K562 (cell line): ENCODE measurements around the gene PTPN7. TPM values are rescaled to one million over a fixed set of nuclear protein-coding genes. Genes with fewer than 3 reads are reported as not detected.

ENCODE experiments used
- ZBTB7A ChIP-seq: IDR thresholded peaks from 2 replicates; pipeline ENCODE4 v1.6.1; 2011; ENCODE audit warnings: low read depth, mild to moderate bottlenecking, low read length, moderate library complexity, borderline replicate concordance; ENCODE audit not compliant: control insufficient read depth
- ZNF121 ChIP-seq: sonication (generic); formaldehyde crosslinking; conservative IDR thresholded peaks from 2 replicates; pipeline ENCODE4 v1.8.0; 2022; ENCODE audit warnings: missing genetic modification reagents
- ZNF184 ChIP-seq: sonication (generic); formaldehyde crosslinking; IDR thresholded peaks from 2 replicates; pipeline ENCODE4 v1.5.0; 2020; ENCODE audit warnings: missing genetic modification reagents
- ZNF23 ChIP-seq: fragments of 250-450 bp; sonication (Bioruptor Pico); IDR thresholded peaks from 2 replicates; pipeline ENCODE4 v1.4.0; 2020; ENCODE audit warnings: mild to moderate bottlenecking
- ZNF408 ChIP-seq: fragments of 250-450 bp; sonication (Bioruptor Pico); IDR thresholded peaks from 2 replicates; pipeline ENCODE4 v1.4.0; 2020; ENCODE audit warnings: low read depth, mild to moderate bottlenecking, moderate library complexity
- polyA plus RNA-seq, 8 experiments: library from polyadenylated mRNA; depleted of rRNA in 4 of 8; stranded (reverse) in 5 of 8; unstranded in 3 of 8; fragments of >200 nt; fragmentation: Nextera tagmentation in 2 of 8; fragmentation: Illumina TruSeq in 1 of 8; extraction: Ambion mirVana in 2 of 8; extraction: Trizol in 1 of 8; gene quantifications; 2 replicates each; pipeline versions ENCODE4 v1.2.1 to v1.2.3, GENCODE V29; 2011 to 2014; ENCODE audit warnings: inconsistent platforms in 1 of 8, missing spikeins in 1 of 8
- total RNA-seq, 7 experiments: library from RNA; depleted of rRNA in 6 of 7; stranded (reverse); fragments of >200 nt in 6 of 7; fragmentation: Illumina TruSeq in 2 of 7; extraction: Trizol in 2 of 7; gene quantifications; 2 replicates each; pipeline versions ENCODE4 v1.2.1 to v1.2.3, GENCODE V29; 2011 to 2021; ENCODE audit warnings: low replicate concordance in 1 of 7
- TF ChIP-seq, protein P1 (sequence below), 2 experiments: fragments of 450-650 bp in 1 of 2; sonication (generic) in 1 of 2; formaldehyde crosslinking in 1 of 2; IDR thresholded peaks; 2 replicates each; pipeline versions ENCODE4 v1.7.1 to v1.9.0; 2016 to 2022; ENCODE audit warnings: inconsistent platforms in 1 of 2, mild to moderate bottlenecking in 1 of 2, missing genetic modification reagents in 1 of 2
- TF ChIP-seq, protein P2 (sequence below): sonication (generic); formaldehyde crosslinking; IDR thresholded peaks from 2 replicates; pipeline ENCODE4 v1.8.0; 2022; ENCODE audit warnings: mild to moderate bottlenecking, missing genetic modification reagents
- TF ChIP-seq, protein P3 (sequence below): fragments of 200-800 bp; sonication (Bioruptor generic); IDR thresholded peaks from 2 replicates; pipeline ENCODE4 v1.6.1; 2017; ENCODE audit warnings: missing genetic modification characterization, missing compliant biosample characterization
- TF ChIP-seq, protein P4 (sequence below): fragments of 250-450 bp; sonication (Bioruptor Pico); IDR thresholded peaks from 2 replicates; pipeline ENCODE4 v1.8.0; 2022; ENCODE audit warnings: inconsistent platforms, mild to moderate bottlenecking, moderate library complexity, borderline replicate concordance
- TF ChIP-seq, protein P5 (sequence below): sonication (generic); formaldehyde crosslinking; IDR thresholded peaks from 2 replicates; pipeline ENCODE4 v1.8.1; 2022; ENCODE audit warnings: missing genetic modification reagents

Gene PTPN7
- total and polyA plus RNA-seq, 9 of the 15 experiments (the other 6 are each of a cell fraction or from before 2014, with no cell fraction given) = 18.7 to 144 (median 120) TPM

DNA sequence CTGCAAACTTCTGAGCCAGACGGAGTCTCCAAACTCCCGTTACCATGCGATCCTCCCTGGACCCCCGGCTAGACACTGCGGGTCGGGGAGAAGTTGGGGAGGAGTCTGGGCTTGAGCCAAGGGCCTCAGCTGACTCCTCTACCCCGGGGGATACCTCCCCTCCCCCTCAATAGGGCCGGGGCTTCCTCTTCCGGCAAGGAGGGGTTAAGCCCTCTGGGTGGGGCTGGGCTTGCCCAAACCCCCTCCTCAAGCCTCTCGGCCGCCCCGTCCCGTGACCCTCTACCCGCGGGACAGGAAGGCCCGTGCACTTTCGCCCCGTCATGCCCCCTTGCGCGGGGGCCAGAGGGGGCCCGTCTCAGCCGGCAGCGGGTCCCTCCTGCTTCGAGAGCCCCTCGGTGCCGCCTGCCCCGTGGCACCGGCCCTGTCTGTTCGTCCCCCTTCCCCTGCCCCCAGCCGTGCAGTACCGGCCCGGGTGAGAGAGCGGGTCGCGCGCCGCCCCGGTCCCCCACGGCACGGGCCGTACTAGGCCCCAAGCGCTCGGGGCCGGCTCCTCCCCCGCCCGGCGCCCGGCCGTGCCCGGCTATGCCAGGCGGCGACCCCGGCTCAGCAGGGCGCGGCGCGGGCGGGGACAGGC, 16.5 kb downstream of the PTPN7 start (continued):
- no peak for TF ChIP-seq ZNF184 (CRISPR knock-in tag)
- no peak for TF ChIP-seq ZNF23
- TF ChIP-seq ZNF121 (CRISPR knock-in tag) = no peak
- TF ChIP-seq, protein P1, sequence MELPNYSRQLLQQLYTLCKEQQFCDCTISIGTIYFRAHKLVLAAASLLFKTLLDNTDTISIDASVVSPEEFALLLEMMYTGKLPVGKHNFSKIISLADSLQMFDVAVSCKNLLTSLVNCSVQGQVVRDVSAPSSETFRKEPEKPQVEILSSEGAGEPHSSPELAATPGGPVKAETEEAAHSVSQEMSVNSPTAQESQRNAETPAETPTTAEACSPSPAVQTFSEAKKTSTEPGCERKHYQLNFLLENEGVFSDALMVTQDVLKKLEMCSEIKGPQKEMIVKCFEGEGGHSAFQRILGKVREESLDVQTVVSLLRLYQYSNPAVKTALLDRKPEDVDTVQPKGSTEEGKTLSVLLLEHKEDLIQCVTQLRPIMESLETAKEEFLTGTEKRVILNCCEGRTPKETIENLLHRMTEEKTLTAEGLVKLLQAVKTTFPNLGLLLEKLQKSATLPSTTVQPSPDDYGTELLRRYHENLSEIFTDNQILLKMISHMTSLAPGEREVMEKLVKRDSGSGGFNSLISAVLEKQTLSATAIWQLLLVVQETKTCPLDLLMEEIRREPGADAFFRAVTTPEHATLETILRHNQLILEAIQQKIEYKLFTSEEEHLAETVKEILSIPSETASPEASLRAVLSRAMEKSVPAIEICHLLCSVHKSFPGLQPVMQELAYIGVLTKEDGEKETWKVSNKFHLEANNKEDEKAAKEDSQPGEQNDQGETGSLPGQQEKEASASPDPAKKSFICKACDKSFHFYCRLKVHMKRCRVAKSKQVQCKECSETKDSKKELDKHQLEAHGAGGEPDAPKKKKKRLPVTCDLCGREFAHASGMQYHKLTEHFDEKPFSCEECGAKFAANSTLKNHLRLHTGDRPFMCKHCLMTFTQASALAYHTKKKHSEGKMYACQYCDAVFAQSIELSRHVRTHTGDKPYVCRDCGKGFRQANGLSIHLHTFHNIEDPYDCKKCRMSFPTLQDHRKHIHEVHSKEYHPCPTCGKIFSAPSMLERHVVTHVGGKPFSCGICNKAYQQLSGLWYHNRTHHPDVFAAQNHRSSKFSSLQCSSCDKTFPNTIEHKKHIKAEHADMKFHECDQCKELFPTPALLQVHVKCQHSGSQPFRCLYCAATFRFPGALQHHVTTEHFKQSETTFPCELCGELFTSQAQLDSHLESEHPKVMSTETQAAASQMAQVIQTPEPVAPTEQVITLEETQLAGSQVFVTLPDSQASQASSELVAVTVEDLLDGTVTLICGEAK (IDR thresholded peaks at IDR 0.05) = peak; percentile 47
- TF ChIP-seq, protein P1 (CRISPR knock-in tag; IDR thresholded peaks at IDR 0.05) = 0 out of 2 replicates have a peak, but pooled peaks have one; percentile 49
- peak; percentile 67; the same call in 1 of the 2 replicates for TF ChIP-seq ZBTB7A
- TF ChIP-seq, protein P2, sequence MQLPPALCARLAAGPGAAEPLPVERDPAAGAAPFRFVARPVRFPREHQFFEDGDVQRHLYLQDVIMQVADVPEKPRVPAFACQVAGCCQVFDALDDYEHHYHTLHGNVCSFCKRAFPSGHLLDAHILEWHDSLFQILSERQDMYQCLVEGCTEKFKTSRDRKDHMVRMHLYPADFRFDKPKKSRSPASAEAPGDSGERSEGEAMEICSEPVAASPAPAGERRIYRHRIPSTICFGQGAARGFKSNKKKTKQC (CRISPR knock-in tag) = no peak
- no peak for TF ChIP-seq ZNF408
- TF ChIP-seq, protein P3, sequence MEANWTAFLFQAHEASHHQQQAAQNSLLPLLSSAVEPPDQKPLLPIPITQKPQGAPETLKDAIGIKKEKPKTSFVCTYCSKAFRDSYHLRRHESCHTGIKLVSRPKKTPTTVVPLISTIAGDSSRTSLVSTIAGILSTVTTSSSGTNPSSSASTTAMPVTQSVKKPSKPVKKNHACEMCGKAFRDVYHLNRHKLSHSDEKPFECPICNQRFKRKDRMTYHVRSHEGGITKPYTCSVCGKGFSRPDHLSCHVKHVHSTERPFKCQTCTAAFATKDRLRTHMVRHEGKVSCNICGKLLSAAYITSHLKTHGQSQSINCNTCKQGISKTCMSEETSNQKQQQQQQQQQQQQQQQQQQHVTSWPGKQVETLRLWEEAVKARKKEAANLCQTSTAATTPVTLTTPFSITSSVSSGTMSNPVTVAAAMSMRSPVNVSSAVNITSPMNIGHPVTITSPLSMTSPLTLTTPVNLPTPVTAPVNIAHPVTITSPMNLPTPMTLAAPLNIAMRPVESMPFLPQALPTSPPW (CRISPR knock-in tag) = peak; percentile 60
- TF ChIP-seq, protein P4, sequence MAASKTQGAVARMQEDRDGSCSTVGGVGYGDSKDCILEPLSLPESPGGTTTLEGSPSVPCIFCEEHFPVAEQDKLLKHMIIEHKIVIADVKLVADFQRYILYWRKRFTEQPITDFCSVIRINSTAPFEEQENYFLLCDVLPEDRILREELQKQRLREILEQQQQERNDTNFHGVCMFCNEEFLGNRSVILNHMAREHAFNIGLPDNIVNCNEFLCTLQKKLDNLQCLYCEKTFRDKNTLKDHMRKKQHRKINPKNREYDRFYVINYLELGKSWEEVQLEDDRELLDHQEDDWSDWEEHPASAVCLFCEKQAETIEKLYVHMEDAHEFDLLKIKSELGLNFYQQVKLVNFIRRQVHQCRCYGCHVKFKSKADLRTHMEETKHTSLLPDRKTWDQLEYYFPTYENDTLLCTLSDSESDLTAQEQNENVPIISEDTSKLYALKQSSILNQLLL (CRISPR knock-in tag) = no peak
- TF ChIP-seq, protein P5, sequence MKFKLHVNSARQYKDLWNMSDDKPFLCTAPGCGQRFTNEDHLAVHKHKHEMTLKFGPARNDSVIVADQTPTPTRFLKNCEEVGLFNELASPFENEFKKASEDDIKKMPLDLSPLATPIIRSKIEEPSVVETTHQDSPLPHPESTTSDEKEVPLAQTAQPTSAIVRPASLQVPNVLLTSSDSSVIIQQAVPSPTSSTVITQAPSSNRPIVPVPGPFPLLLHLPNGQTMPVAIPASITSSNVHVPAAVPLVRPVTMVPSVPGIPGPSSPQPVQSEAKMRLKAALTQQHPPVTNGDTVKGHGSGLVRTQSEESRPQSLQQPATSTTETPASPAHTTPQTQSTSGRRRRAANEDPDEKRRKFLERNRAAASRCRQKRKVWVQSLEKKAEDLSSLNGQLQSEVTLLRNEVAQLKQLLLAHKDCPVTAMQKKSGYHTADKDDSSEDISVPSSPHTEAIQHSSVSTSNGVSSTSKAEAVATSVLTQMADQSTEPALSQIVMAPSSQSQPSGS = 0 out of 2 replicates have a peak, but pooled peaks have one; percentile 36
